HepG2 (cell line): ENCODE data around the gene RASL12. TPM values are rescaled to one million over a fixed set of nuclear protein-coding genes. Genes with fewer than 3 reads are reported as not detected.

Source experiments
- CTCF ChIP-seq: sonication (generic); formaldehyde crosslinking; IDR thresholded peaks from 2 replicates; pipeline ENCODE4 v1.5.0; 2020; ENCODE audit warnings: mild to moderate bottlenecking, missing genetic modification reagents, moderate library complexity
- GPN1 ChIP-seq: sonication (generic); formaldehyde crosslinking; IDR thresholded peaks from 2 replicates; pipeline ENCODE4 v1.5.1; 2020; ENCODE audit warnings: missing genetic modification reagents, borderline replicate concordance
- HES4 ChIP-seq: sonication (generic); formaldehyde crosslinking; IDR thresholded peaks from 2 replicates; pipeline ENCODE4 v1.9.0; 2021; ENCODE audit warnings: mild to moderate bottlenecking, missing genetic modification reagents, borderline replicate concordance
- HOXA3 ChIP-seq: sonication (generic); formaldehyde crosslinking; IDR thresholded peaks from 2 replicates; pipeline ENCODE4 v1.5.0; 2020; ENCODE audit warnings: missing genetic modification reagents
- KAT2B ChIP-seq: fragments of 150-350 bp; IDR thresholded peaks from 2 replicates; pipeline ENCODE4 v1.6.1; 2014; ENCODE audit warnings: low read depth, low read length, borderline replicate concordance
- PAX8 ChIP-seq: sonication (generic); formaldehyde crosslinking; IDR thresholded peaks from 2 replicates; pipeline ENCODE4 v1.8.0; 2022; ENCODE audit warnings: mild to moderate bottlenecking, missing genetic modification reagents, borderline replicate concordance
- ZFP82 ChIP-seq: sonication (generic); formaldehyde crosslinking; IDR thresholded peaks from 2 replicates; pipeline ENCODE4 v1.5.1; 2020; ENCODE audit warnings: mild to moderate bottlenecking, missing genetic modification reagents, borderline replicate concordance
- ZNF350 ChIP-seq: sonication (generic); formaldehyde crosslinking; IDR thresholded peaks from 2 replicates; pipeline ENCODE4 v1.4.0; 2020; ENCODE audit warnings: mild to moderate bottlenecking, low read depth, missing genetic modification reagents, borderline replicate concordance
- ZNF878 ChIP-seq: sonication (generic); formaldehyde crosslinking; IDR thresholded peaks from 2 replicates; pipeline ENCODE4 v1.8.1; 2023; ENCODE audit warnings: mild to moderate bottlenecking, missing genetic modification reagents, moderate library complexity
- ZSCAN12 ChIP-seq: sonication (generic); formaldehyde crosslinking; IDR thresholded peaks from 2 replicates; pipeline ENCODE4 v1.9.0; 2021; ENCODE audit warnings: mild to moderate bottlenecking, missing genetic modification reagents
- ZSCAN29 ChIP-seq: sonication (generic); formaldehyde crosslinking; conservative IDR thresholded peaks from 2 replicates; pipeline ENCODE4 v1.4.0; 2020; ENCODE audit warnings: mild to moderate bottlenecking, missing genetic modification reagents
- polyA plus RNA-seq, 8 experiments: library from polyadenylated mRNA; depleted of rRNA in 3 of 8; stranded (reverse) in 7 of 8; unstranded in 1 of 8; fragments of >200 nt; fragmentation: Illumina TruSeq in 4 of 8; extraction: Trizol in 4 of 8; gene quantifications; 2 replicates each; pipeline versions ENCODE4 v1.2.1 to v1.2.3, GENCODE V29; 2011 to 2016; ENCODE audit warnings: low read depth in 4 of 8, missing spikeins in 1 of 8, mixed read lengths in 1 of 8; ENCODE audit not compliant: insufficient read depth in 1 of 8
- total RNA-seq, 5 experiments: library from RNA; depleted of rRNA; stranded (reverse); fragments of >200 nt; fragmentation: Illumina TruSeq; extraction: Trizol; gene quantifications; 2 replicates each; pipeline ENCODE4 v1.2.3, GENCODE V29; 2016; ENCODE audit warnings: low read depth in 1 of 5
- TF ChIP-seq, protein P1 (sequence below), 2 experiments: sonication (generic) in 1 of 2; formaldehyde crosslinking in 1 of 2; IDR thresholded peaks; 2 replicates each; pipeline versions ENCODE4 v1.5.1 to v1.6.1; 2011 to 2020; ENCODE audit warnings: borderline replicate concordance in 1 of 2, low read depth in 1 of 2, low read length in 1 of 2, mild to moderate bottlenecking in 1 of 2, missing genetic modification reagents in 1 of 2, moderate library complexity in 1 of 2
- TF ChIP-seq, protein P2 (sequence below), 2 experiments: fragments of 450-650 bp in 1 of 2; sonication (generic) in 1 of 2; formaldehyde crosslinking in 1 of 2; IDR thresholded peaks; 2 replicates each; pipeline versions ENCODE4 v1.6.1 to v1.8.0; 2016 to 2022; ENCODE audit warnings: antibody characterized with exemption in 1 of 2, mild to moderate bottlenecking in 1 of 2, missing genetic modification reagents in 1 of 2

RASL12 gene
- total and polyA plus RNA-seq, 2 of the 13 experiments (the other 11 are each of a cell fraction or from before 2014, with no cell fraction given), result 0.16 to 0.55 TPM

- peak; percentile 98 for TF ChIP-seq CTCF (CRISPR knock-in tag)
- TF ChIP-seq, protein P1, sequence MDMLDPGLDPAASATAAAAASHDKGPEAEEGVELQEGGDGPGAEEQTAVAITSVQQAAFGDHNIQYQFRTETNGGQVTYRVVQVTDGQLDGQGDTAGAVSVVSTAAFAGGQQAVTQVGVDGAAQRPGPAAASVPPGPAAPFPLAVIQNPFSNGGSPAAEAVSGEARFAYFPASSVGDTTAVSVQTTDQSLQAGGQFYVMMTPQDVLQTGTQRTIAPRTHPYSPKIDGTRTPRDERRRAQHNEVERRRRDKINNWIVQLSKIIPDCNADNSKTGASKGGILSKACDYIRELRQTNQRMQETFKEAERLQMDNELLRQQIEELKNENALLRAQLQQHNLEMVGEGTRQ (IDR thresholded peaks at IDR 0.05; ENCODE audit: low read depth, low read length), result no peak
- TF ChIP-seq, protein P1 (CRISPR knock-in tag; IDR thresholded peaks at IDR 0.05; ENCODE audit: borderline replicate concordance), result no peak
- TF ChIP-seq HOXA3, result peak; percentile 33; the same call in 1 of the 2 replicates
- TF ChIP-seq GPN1 (CRISPR knock-in tag), result no peak
- TF ChIP-seq HES4, result no peak
- no peak for TF ChIP-seq KAT2B
- TF ChIP-seq, protein P2, sequence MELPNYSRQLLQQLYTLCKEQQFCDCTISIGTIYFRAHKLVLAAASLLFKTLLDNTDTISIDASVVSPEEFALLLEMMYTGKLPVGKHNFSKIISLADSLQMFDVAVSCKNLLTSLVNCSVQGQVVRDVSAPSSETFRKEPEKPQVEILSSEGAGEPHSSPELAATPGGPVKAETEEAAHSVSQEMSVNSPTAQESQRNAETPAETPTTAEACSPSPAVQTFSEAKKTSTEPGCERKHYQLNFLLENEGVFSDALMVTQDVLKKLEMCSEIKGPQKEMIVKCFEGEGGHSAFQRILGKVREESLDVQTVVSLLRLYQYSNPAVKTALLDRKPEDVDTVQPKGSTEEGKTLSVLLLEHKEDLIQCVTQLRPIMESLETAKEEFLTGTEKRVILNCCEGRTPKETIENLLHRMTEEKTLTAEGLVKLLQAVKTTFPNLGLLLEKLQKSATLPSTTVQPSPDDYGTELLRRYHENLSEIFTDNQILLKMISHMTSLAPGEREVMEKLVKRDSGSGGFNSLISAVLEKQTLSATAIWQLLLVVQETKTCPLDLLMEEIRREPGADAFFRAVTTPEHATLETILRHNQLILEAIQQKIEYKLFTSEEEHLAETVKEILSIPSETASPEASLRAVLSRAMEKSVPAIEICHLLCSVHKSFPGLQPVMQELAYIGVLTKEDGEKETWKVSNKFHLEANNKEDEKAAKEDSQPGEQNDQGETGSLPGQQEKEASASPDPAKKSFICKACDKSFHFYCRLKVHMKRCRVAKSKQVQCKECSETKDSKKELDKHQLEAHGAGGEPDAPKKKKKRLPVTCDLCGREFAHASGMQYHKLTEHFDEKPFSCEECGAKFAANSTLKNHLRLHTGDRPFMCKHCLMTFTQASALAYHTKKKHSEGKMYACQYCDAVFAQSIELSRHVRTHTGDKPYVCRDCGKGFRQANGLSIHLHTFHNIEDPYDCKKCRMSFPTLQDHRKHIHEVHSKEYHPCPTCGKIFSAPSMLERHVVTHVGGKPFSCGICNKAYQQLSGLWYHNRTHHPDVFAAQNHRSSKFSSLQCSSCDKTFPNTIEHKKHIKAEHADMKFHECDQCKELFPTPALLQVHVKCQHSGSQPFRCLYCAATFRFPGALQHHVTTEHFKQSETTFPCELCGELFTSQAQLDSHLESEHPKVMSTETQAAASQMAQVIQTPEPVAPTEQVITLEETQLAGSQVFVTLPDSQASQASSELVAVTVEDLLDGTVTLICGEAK (IDR thresholded peaks at IDR 0.05), result no peak
- TF ChIP-seq, protein P2 (CRISPR knock-in tag; IDR thresholded peaks at IDR 0.05), result no peak
- peak; percentile 67; the same call in 1 of the 2 replicates for TF ChIP-seq ZSCAN29 (CRISPR knock-in tag)
- no peak for TF ChIP-seq ZNF878 (CRISPR knock-in tag)
- no peak; the same call in 1 of the 2 replicates for TF ChIP-seq ZNF350 (CRISPR knock-in tag)
- no peak for TF ChIP-seq PAX8 (CRISPR knock-in tag)
- no peak for TF ChIP-seq ZSCAN12 (CRISPR knock-in tag)
- TF ChIP-seq ZFP82, result no peak
Measured at GRCh38 chr15:65054333-65055200, 13.2 kb downstream of the RASL12 start (continued).
